ENCODE data around the gene PCDH9.
A peak's percentile ranks its signal among the peaks of the same experiment; 100 is the strongest.

Gene PCDH9

DNA sequence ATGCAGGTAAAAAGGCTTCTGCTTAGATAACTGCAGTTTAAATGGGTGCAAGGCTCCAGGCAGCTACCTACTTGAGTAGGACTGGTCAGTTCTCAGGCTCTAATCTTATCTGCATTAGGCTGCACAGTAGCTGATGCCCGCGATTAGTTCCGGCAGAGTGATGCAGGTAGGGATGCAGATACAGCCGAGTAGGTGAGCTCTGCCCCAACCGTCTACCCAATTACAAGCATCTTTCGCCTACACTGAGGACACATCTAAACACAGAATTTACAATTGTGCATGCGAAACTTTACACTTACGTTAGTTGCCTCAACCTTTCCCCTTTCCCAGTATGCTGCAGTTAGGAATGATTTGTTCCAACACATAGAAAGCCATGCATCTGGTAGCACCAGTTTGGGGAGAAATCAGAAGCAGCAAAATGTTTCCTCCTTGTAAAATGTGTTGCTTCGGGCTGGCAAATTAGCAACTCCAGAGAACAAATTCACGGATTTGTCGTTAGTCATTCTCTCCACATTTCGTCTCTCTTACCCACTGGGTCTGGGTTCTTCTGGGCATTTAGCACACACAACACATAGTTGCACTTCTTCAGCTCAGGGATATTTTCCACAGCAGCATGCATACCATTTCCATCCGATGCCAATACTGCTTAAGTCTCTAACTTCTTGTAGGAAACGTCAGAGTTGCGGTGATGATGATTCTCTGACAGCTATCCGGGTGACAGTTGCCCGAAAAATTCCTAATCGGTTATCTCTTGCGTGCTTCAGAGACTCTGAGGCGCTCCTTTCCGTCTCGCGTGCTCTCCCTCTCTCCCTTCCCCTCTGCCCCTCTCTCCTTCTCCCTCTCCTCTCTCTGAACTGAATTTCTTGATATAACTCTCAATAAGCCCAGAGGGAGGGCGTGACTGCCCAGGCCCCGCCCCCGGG lies at the start of gene PCDH9:
TSS of gene PCDH9 (minus strand) at position 856 of the 923 bp plus-strand sequence. CDS start 1,896 bp downstream, outside the sequence.
- DNase-seq = no peak

- DNase-seq = no peak
These were observed 48.1 kb upstream of the PCDH9 start for GRCh38 chr13:67278235-67278634.

DNA sequence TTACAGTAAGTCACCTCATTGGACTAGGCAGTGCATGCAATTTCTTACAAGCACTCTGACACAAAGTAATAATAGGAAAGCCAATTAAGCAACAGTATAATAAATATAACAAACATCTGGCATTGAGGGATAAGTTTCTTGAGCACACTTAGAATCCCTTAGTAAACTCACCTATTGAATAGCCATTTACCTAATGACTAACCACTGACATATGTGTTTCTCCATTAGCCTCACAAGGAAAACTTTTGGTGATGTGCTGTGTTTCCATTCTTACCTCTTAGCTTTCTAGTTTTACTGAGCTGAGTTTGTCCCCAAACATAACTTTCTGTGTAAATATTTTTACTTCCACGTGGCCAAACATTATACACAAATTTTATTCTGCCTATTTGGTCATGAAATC lies 47.4 kb upstream of the PCDH9 start:
- DNase-seq = no peak

- no peak for DNase-seq
These were observed 45.3 kb upstream of the PCDH9 start for GRCh38 chr13:67275351-67275960.

GRCh38 chr13:67273001-67273400 lies 42.9 kb upstream of the PCDH9 start:
- DNase-seq = no peak

DNA sequence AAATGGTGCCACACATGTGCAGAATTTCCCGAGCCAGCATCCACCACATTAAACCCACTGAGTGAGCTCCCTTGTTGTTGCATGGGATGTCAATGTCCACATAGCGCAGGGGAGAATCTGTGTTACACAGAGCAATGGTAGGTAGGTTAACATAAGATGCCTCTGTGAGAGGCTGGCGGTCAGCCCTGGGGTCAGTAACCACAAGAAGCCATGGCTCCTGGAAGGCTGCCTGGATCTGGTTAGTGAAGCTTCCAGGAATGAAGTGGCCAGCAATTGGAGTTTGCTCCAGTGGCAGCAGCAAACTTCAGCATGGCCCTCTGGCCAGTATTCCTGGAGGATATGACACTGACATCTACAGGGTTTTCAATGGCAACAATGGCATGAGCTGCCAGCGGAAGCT lies 37.0 kb upstream of the PCDH9 start:
- DNase-seq = no peak

- no peak for DNase-seq
These were observed 29.1 kb upstream of the PCDH9 start for GRCh38 chr13:67259208-67259607.

DNA sequence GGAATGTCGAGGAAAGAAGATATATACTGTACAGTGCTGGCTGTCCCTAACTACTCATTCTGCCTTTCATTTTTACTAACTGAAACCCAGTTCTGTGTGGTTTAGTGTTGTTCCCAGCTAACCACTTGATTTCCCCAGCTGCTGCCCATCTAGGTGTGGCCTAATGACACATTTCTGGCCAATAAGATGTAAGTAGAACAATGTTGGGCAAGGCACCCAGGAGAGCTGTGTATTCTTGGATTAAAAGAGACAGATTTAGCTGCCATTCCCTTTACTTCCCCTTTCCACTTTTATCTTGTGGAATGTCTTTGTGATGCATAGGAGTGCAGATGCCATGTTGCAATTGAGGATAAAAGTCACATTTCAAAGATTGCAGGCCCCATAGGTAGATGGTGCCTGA lies 28.3 kb upstream of the PCDH9 start:
- DNase-seq = no peak

- DNase-seq = no peak
These were observed 8.7 kb upstream of the PCDH9 start for GRCh38 chr13:67238861-67239260.

GRCh38 chr13:67238277-67238859 lies 8.2 kb upstream of the PCDH9 start:
- no peak for DNase-seq

GRCh38 chr13:67235265-67235664 lies 5.1 kb upstream of the PCDH9 start:
- DNase-seq = no peak

DNA sequence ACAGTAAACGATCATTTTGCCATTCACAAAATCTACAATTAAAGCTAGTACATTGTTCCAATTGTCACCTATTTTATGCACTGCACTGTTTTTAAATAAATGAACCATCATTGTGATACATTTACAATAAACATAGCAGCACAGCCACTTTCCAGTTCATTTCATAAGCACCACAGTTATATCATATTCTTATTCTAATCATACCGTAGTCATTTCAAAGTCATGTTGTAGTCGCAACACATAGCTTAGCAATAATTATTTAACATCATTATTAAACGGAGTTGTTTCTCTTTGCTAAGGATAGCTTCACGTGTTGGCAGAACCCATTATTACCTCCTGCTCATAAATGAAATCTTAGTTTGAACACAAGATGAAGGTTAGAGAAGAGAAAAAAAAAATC lies 2.2 kb upstream of the PCDH9 start:
- no peak for DNase-seq

DNA sequence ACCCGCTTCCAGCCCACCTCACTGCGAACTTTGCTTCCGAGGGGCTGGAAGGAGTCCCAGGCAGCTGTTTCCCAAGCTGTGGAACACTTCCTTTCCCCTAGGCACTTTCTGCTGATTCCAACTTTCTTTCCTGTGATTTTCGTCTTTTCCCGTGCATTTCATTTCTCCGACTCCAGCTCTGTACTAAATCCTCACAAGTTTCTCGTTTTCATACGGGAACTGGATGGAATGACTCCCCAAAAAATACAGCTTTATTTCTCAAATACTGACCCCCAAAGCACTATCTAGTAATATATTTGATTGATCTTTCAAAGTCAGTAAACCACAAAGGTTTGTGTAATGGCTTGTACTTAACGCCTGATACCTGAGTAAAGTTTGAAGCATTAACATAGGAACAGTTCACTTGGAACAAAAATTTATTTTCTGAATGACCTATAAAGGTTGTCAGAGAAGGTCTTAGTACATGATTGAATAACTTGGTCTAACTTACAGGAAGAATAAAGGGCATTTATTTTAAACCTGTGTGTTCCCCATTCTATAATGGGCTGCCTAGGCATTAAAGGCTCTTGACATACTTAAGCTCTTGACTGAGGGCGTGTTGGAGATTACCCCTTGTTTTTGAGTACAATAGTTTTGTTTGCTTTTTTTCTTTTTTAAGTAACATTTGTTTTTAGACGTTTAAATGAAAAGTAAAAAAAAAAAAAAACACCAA lies 1.3 kb upstream of the PCDH9 start:
- no peak for DNase-seq

DNA sequence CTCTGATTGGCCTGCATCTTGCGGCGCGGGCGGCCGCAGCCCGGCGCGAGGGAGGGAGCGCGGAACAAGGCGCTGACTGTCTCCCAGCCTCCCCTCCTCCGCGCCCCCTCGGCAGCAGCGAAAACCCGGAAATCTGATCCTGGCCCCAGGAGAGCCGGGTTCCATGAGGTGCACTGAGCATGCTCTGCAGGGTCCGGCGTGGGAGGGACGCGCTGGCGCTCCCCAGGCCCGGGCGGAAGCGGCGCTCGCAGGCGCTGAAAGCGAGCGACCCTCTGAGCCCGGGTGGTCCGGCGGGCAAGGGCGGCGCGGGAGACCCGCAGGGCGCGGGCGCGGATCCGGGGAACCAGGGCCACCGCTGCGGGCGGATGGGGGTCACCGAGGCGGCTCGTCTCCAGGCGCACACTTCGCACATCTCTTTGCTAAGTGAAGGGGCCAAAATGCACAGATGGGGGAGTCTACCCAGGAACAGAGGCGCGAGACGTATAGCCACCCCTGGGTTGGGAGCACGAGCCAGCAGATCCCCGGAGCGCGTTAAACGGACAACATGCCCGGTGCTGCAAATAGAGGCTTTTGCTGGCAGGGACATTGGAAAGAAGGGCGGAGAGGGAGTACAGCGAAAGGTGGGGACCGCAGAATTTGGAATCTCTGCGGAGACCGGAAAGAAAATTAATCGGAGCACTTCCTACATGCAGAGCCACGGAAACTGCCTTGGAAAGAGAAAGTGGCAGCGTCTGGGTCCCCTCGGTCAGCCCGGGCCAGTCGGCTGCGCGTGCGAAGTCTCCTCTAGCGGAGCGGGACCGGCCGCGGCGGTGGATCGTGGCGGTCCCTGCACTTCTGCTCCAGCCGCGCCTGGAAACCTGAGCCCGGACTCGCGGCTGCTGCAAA lies 510 bp upstream of the PCDH9 start:
- peak; percentile 76 for DNase-seq

GRCh38 chr13:67228916-67229315 lies 1.2 kb downstream of the PCDH9 start:
- no peak for DNase-seq

- DNase-seq = no peak
These were observed 2.1 kb downstream of the PCDH9 start for GRCh38 chr13:67228031-67228430.

GRCh38 chr13:67227131-67227983 lies 2.8 kb downstream of the PCDH9 start:
- DNase-seq = no peak

DNA sequence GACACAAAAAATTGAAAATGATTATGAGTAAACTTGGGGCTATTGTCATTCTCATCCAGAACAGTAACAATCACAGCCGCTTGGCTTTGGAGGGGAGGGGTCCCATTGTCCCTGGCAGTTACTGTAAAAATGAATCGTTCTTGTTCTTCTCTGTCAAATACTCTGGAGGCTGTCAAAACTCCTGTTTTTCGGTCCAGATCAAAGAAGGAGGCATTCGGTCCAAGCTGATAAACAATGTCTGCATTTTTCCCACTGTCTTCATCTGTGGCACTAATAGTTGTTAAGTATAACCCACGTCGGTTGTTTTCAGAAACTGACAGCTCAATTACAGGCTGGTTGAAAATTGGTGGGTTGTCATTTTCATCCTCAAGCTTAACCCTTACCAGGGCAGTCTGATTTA lies 3.4 kb downstream of the PCDH9 start:
- no peak for DNase-seq

DNA sequence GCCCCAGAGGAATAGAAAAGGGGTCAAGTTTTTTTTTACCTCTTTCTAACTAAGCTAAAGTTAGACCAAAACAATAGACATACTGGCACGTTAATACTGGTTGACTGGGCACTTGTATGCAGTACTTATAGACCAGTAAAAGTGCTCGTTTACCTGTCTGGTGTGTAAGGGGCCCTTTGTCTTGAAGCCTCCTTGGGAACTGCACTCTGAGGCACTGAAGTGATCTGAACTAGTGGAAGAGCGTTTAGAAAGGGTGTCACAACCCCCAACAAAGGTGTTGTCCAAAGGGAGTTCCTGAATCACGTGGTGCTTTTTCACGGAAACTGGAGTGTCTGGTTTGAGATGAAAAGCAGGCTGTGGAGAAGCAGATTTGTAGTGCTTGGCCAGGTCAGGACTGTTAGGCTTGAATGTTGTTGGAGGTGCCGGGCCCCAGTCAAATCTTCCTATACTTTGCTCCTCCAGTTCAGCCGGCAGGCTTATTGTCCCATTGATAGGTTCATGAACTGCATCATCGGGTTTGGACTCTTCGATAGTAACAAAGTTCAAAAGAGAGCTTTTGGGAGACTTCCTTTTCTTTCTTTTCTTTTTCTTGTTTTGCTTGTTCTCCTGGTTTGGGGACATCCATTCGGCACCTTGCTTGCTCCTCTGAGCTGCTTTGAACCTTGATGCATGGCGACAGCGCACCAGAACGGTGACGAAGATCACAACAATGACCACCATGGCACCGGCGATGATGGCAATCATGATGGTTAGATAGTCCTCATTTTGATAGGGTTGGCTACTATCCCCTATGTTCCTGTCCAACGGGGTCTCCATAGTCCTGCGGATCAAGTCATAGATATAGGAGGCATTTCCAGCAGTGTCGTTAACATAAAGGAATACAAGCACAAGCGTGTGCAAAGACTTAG lies 4.6 kb downstream of the PCDH9 start:
- no peak for DNase-seq
